Stimulated activated CD4-positive, alpha-beta T cell treated with anti-CD3 and anti-CD28 coated beads, Interleukin-2, amount 100 ng/mL, for 48 hours (primary cell): ENCODE measurements around the gene RECK.
A peak's percentile ranks its signal among the peaks of the same experiment; 100 is the strongest.
"Not testable (repeated sequence)": the region's sequence is repeated elsewhere in the genome, so short reads cannot be mapped to it uniquely, and the experiment has no call there.

ENCODE experiments used
- DNase-seq, 2 donors: peaks; one replicate each; pipeline ENCODE4 v3.0.0-alpha.2; 2020

Gene RECK

DNA sequence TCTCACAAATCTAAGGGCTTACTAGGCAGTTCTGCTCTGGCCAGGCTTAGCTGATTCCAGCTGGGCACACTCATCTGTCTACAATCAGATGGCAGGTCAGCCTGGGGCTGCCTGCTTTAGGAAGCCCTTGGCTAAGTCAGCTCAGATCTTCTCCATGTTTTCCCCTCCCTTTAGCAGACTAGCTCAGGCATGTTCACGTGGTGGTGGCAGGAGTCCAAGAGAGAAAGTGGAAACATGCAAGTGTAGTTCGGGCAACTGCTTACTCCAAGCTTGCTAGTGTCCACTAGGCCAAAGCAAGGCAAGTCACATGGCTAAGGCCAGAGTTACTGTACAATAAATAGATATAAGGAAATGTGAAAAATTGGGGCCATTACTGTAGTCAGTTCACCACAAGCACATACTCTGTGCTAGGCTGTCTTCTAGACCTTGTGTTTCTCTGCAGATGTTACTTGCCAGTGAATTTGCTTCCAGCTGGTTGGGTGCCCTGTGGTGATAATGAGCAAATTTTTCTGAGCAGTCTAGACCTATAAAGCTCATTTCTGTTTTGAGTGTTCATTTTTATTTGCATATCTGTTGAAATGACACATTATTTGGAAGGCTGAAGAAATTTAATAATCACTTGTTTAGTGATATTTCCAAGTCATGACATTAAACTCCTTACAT lies 38.3 kb downstream of the RECK start:
- DNase-seq = no peak

DNA sequence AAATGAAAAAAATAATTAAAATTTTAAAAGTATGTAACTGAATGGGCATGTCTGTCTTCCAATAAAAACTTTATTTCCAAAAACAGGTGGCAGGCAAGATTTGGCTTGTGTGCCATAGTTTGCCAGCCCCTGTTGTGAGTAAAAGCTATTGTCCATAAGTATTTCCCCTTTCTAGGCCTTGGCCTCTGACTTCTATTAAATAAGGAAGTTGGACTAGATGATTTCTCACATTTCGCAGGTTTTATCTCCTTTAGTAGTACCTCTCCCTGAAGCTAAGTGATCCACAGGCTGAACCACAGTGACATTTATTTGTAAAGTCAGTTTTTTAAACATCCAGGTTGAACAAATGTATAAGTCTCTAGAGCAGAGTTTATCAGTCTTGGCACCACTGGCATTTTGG lies 41.3 kb downstream of the RECK start:
- DNase-seq = no peak

DNA sequence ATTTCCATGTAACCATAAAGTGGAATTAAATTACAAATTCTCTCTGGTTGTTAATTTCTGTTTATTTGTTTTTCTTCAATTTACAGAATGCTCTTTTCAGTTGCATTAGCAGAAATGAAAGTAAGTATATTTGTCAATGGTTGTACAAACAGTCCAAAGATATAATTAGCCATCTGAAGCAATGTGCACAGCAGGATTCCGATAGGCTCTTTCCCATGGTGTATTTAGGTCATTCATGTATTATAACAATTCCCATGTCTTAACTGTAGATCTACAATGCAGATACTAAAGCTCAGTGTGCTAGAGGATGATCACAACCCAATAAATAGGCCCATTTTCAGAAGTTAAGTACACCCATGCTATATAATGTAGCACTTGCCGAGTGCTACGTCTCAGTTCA lies 43.8 kb downstream of the RECK start:
- no peak for DNase-seq

DNA sequence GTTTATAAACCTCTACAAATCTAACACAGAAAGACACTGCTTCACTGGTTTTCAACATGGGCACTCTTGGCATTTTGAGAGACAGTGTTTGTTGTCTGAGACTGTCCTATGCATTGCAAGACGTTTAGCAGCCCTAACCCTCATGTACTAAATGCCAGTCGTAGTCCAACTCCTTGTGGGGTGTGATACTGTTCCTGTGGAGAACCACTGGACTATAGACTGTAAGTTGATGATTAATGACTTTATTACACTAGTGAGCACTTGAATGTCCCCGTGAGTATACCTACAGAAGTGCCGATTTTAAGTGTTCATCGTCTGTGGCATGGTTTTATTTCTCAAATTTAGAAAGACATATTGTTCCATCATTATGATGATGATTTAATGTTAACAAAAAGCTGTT lies 46.2 kb downstream of the RECK start:
- no peak for DNase-seq

DNA sequence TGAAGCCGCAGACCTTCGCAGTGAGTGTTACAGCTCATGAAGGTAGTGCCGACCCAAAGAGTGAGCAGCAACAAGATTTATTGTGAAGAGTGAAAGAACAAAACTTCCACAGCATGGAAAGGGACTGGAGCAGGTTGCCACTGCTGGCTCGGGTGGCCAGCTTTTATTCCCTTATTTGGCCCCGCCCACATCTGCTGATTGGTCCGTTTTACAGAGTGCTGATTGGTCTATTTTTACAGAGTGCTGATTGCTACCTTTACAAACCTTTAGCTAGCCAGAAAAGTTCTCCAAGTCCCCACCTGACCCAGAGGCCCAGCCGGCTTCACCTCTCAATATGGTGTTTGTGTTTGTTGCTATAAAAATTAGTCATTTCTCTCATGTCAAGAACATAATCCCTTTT lies 49.7 kb downstream of the RECK start:
- DNase-seq = no peak

DNA sequence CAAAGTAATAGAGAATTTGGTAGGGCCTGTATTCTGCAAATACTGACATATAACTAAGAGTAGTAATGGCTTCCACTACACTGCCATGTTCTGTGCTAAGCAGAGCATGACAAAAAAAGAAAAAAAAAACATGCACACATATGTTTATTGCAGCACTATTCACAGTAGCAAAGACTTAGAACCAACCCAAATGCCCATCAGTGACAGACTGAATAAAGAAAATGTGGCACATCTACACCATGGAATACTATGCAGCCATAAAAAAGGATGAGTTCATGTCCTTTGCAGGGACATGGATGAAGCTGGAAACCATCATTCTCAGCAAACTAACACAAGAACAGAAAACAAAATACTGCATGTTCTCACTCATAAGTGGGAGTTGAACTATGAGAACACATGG lies 50.3 kb downstream of the RECK start:
- not testable (repeated sequence) for DNase-seq

DNA sequence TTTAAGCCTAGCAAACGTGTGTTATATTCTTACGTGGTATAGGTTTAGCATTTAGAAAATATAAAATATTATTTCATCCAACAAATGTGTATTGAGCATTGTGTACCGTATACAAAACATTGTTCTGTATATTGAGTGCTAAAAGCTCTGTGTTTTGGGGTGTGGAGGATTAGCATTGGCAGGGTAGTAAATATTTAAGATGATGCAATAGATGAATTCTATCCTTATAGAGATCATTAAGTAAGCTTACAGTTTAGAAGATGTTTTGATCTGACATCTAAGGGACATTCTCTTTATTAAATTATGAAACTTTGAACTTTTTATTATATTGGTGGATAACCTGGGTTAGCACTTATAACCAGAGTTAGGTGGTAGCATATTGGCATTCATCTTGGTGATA lies 51.3 kb downstream of the RECK start:
- DNase-seq = no peak

DNA sequence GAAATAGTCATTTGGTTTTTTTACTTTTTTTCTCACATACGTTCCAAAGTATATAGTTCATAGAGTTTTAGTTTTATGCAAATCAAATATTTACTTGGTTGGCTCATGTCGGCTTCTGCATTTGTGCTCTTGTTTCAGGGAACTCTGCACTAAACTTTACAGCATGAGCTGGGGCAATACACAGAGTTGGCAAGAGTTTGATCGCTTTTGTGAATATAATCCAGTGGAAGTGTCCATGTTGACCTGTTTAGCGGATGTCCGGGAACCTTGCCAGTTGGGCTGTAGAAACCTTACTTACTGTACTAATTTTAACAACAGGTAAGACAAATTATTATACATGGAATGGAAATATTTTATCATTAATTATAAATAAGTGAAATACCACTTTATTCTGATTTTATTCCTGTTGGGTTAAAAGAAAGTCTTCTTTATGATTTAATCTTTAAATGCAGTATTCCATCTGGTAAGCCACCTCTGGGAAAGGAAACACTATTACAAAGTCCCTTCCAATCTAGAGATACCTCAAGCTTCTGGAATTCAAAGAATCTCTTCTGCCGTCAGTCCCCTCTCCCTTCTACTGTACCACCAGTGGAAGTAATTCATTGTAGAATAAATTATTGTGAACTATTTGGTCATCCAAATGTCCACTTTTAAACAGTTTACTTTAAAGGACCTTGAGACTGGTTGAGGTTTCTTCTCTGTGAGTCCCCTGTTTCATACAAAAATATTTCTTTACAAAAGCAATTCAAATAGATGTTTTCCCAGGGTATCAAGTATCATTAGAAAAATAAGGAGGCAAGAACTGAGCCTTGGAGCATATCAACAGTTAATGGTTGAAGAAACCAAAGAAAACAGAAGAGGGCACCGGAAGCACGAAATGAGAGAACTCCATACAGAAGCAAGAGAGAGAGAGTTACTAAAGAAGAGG lies 54.6 kb downstream of the RECK start:
- DNase-seq = no peak

DNA sequence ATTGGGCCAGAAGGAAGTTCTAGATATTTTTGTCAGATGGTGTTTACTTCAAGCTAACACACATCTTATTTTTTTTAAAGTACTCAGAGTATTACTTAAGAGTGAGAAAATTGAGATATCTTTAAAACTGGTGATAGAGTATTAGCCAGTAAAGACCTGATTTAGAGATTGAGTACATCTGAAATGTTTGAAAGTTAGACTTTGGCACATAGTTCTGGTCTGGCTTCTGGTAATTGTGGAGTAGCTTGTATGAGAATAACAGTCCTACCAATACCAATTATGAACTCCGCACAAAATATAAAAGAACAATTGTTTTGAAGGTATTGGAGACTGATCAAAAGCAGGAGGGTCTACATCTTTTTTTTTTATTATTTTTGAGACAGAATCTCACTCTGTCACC lies 55.3 kb downstream of the RECK start:
- no peak for DNase-seq

DNA sequence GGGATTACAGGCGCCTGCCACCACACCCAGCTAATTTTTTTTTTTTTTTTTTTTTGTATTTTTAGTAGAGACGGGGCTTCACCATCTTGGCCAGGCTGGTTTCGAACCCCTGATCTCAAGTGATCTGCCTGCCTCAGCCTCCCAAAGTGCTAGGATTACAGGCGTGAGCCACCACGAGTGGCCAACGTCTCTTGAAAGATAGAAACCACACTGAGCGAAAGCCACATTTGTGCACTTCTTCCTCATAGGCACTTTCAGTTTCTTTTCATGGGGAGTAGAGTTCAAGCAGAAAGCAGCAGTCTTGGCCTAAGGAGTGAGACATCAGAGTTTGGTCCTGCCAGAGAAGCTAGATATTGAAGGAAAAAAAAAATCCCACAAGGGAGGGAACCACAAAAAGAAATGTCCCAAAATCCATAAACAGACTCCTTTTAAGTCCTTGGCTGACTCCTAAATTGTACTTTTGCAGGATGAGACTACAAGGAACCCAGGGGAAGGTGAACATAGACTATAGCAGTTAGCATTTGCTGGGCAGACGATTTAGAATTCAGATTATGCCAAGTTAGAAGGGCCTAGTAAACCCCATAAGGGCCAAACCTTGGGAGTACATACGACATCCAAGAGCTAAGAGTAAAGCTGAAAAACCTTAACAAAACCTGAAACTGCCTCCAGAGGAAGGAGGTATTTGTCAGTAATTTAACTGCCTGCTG lies 55.9 kb downstream of the RECK start:
- DNase-seq = peak; percentile 8 to 27

DNA sequence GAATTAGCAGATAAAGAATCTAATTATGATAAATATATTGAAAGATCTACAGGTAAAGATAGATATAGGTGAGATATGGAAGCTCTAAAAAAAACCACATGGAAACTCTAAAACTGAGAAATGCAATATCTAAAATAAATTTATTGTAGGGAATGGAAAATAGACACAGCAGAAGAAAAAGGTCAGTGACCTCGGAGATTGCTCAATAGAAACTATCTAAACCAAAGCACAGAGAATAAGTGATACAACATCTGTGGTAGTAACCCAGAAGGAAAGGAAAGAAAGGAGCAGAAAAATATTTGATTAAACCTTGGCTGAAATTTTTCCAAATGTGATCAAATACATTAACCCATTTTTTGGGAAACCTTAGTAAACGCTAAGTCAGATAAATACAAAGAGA lies 56.7 kb downstream of the RECK start:
- DNase-seq = no peak

DNA sequence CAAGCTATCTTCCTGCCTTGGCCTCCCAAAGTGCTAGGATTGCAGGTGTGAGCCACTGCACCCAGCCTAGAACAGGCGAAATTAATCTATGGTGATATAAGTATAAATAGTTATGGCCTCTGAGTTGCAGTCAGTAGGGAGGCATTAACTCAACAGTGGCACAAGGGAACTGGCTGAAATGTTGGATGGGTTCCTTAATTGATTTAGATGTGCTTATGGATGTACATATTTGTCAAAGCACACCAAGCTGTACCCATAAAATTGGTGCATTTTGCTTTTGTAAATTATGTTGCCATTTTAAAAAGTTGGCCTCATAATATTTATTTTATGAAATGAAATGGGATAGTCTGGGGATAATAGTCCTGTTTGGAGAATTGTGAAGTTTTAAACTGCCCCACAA lies 63.0 kb downstream of the RECK start:
- no peak for DNase-seq

DNA sequence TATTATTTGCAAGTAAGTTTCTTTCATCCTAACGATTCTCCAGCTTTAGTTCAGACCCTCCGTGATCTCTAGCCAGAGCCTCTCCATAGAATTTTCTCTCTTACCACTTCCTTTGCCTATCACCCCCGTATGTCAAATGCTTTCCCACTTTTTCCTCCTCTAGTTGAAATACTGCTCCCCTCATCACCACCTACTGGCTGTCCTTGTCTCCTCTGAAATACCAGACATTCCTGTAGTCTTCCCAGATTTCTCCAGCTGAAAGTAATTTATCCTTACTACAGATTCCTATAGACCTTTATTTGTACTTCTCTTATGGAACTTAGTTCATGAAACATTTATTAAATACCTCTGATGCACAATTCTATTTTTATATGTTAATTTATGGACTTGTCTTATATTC lies 63.8 kb downstream of the RECK start:
- DNase-seq = no peak

DNA sequence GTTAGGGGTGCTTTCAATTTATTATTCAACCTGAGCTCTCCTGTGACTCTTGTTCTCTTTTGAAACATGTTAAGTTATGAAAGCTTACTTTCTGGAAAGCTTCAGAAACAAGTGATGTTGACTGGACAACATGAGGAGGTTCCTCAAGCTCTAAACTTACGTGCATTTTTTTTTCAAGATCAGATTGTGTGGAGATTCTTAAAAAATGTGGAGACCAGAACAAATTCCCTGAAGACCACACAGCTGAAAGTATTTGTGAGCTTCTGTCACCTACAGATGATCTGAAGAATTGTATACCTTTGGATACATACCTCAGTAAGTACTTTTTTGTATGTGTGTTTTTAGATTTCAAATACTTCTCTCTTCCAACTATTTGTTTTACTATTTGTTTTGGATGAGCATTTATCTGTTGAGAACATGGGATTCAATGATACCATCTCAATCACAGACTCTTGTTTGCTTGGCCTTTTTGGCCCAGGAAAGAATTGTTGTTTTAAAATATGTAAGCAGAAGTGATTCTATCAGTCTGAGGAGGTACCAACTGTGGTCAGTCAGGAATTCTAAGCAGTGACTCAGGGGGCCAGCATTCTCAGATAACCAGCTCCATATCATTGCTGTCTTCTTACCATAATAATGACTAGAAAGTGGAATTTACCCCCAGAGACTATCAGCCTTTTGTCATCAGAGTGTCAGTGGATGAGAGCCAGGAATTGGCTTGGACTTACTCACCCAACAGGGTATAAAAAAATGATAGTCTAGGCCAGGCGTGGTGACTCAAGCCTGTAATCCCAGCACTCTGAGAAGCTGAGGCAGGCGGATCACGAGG lies 65.4 kb downstream of the RECK start:
- DNase-seq = no peak

DNA sequence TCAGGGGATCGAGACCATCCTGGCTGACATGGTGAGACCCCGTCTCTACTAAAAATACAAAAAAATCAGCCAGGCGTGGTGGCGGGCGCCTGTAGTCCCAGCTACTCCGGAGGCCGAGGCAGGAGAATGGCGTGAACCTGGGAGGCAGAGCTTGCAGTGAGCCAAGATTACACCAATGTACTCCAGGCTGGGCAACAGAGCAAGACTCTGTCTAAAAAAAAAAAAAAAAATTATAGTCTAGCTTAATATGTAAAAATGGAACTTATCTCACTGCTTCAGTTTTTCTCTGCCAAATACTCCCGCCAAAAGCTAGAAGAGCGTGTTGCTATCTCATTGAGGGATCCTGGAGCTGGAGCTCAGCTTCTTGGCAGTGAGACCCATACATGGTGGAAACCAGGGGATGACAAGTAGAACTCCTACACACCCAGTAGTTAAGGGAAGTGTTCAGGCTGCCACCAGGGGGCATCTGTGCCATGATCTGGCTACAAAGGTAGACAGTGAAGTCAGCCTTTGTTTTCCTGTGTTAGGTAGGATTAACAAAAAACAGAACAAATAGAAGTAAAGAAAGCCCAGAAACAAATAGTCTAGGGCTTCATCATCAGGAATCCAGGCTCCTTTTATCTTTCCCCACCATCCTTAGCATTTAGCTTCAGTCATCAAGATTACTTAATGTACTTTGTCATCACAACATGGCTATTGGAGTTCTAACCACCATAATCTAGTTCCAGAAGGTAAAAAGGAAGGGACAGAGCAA lies 66.2 kb downstream of the RECK start:
- peak; percentile 85 for DNase-seq

DNA sequence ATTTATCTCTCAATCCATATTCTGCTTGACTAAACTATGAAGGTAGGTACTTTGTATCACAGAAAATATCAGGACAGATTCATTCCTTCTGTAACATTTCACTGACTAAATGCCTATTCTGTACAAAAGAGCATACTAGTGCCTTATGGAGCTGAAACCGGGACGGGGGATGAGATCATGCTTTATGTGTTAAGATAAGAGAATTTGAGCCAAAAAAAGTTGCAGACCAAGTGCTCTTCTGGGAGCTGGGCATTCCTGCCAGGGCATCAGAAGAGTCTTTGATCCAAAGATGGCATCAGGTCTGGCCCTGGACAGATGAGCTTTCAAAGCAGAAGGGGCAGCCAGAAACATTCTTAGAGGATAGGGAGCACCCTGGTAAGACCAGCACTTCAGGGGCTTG lies 72.4 kb downstream of the RECK start:
- DNase-seq = no peak

DNA sequence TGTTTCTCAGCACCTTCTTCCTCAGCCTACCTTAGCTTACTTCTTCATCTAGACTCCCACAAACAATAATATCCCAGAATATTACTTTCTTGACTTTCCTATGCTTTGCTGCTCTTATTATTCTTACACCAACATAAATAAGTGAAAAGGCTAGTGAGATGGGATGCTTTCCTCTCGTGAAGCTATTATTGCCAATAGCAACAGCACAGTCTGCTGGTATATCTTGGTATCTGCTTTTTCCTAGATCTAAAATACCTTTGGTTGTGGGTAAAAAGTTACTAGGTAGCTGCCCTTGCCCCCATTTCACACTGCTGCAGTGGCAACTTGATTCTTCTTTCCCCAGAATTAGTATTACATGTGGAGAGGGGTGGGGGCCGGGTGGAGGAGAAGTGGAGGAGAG lies 73.7 kb downstream of the RECK start:
- no peak for DNase-seq

DNA sequence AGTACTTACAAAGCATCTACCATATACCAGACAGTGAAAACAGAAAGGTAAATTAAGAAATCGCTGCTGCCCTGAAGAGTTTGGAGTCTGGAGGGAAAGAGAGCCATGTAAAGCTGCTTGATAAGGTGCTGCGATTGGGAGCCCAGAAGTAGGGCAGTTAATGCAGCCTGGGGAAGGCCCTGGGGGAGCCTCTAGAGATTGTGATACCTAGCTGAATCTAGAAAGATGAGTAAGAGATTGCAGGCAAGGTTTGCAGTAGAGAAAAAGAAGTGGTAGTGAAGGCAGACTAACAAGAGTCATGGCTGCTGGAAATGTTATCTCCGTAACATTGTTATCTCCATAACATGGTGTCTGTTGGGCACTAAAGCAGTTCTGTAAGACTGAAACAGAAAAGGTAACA lies 75.8 kb downstream of the RECK start:
- no peak for DNase-seq

DNA sequence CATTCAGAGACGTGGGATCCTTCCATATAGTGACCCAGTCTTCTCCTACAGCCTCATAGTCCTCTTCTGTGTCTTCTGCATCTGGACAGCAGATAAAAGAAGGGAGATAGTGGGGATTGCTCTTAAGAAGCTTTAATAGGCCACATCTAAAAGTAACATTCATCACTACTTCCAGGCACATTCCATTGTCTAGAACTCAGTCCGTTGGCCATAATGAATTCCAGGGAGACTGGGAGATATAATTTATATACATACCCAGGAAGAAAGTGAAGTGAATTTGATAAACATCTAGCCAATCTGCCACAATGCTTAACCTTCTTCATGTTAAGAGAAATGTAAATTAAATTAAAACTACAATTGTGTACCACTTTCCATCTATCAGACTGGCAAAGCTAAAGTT lies 77.3 kb downstream of the RECK start:
- DNase-seq = no peak

DNA sequence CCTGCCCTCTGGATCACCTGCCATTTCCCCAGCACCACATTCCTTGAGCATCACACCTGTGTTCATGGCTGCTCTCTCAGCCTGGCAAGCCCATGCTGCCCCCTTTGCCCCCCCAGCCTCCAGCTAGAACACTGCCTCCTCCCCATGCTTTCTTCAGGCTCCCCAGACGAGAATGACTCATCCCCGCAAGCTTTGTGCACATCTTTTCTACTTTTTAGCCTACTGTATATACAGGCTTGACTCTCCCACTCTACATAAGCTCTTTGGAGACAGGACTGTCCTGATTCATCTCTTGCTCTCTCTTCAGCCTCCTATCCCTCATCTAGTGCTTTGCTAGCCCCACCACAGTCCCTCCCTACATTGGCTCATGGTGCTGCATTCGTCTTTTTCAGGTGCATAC lies 79.9 kb downstream of the RECK start:
- no peak for DNase-seq

DNA sequence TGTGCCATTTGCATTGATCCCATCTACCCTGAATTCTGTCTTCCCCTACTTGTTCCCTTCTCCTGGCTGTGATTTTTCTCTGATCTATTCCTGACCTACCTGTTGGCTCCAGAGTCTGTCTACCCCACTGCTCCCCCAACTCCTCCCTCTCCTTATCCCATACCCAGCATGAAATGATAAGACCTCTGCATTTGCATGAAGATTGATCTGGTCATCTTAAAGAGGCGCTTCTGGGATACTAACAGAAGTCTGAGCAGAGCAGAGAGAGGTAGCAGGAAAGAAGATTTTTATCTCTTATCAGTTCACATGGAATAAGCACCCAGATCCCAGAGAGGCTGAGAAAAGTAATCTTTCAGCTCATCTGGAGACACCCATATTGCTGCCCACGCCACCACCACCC lies 81.5 kb downstream of the RECK start:
- no peak for DNase-seq

DNA sequence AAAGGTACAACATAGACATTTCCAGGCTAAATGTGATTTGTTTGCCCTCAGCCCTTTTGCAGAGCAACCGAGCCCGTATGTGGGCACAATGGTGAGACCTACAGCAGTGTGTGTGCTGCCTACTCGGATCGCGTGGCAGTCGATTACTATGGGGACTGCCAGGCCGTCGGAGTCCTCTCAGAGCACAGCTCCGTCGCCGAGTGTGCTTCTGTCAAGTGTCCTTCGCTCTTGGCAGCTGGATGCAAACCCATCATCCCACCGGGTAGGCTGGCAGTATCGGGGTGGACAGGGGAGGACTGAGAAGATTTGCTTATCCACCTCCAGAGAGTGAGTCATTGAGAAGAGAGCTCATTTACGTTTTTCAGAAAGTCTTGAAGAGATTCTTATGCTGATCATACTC lies 82.0 kb downstream of the RECK start:
- no peak for DNase-seq
